Measurements from ENCODE around the gene SERPINA1. TPM values are rescaled to one million over a fixed set of nuclear protein-coding genes. Genes with fewer than 3 reads are reported as not detected.

SERPINA1 gene
- total and polyA plus RNA-seq, 2 donors (not counting 1 experiment from before 2014, with no cell fraction given), result 0.69 to 6.8 TPM

DNA sequence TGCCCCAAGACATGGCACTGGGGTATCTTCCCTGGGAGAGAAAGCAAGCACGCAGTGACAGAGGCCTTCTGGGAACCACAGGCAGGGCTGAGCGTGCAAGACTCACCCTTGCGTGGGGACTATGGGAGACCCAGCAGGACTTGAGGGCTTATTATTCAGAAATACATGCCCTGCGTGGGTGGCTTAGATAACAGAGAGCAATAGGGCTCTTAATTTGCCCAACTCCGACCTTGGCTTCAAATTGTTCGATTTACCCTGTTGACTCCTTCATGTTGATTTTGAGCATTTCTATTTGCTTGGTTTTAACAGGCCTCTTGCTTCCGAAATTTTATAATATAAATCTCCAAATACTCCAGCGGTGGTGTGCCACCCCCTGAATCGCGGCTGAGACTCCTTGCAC, 5.1 kb upstream of the SERPINA1 start:
- no peaks in the 10 kb centered on the region for H3K36me3 ChIP-seq (replicated peaks in 1 of 2; ENCODE audit: control extremely low read depth in 1 of 2, control insufficient read depth in 1 of 2, extremely low read depth in 1 of 2, insufficient read depth in 2 of 2, low read length in 1 of 2)
- peaks cover 0 to 3% (median 0%) of the 10 kb centered on the region in 4 experiments for H3K27me3 ChIP-seq (replicated peaks in 1 of 4; ENCODE audit: control extremely low read depth in 1 of 4, control insufficient read depth in 3 of 4, insufficient read depth in 4 of 4, low read length in 3 of 4)
- CTCF ChIA-PET, result no interaction called here
- no peaks in the 10 kb centered on the region for H3K79me2 ChIP-seq (ENCODE audit: control insufficient read depth, insufficient read depth, low read length)
- H3K9ac ChIP-seq (ENCODE audit: low read length), result no peak overlapping the region
- no peaks in the 10 kb centered on the region for H3K9me3 Mint-ChIP-seq (ENCODE audit: insufficient read depth)
- H3K27ac Mint-ChIP-seq, result no peak overlapping the region
- intact Hi-C loops (cut with micrococcal nuclease), result no loop called here
- TF ChIP-seq, protein P1, sequence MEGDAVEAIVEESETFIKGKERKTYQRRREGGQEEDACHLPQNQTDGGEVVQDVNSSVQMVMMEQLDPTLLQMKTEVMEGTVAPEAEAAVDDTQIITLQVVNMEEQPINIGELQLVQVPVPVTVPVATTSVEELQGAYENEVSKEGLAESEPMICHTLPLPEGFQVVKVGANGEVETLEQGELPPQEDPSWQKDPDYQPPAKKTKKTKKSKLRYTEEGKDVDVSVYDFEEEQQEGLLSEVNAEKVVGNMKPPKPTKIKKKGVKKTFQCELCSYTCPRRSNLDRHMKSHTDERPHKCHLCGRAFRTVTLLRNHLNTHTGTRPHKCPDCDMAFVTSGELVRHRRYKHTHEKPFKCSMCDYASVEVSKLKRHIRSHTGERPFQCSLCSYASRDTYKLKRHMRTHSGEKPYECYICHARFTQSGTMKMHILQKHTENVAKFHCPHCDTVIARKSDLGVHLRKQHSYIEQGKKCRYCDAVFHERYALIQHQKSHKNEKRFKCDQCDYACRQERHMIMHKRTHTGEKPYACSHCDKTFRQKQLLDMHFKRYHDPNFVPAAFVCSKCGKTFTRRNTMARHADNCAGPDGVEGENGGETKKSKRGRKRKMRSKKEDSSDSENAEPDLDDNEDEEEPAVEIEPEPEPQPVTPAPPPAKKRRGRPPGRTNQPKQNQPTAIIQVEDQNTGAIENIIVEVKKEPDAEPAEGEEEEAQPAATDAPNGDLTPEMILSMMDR (IDR thresholded peaks at IDR 0.05), result no peak
- no peak for TF ChIP-seq EZH2 (IDR thresholded peaks at IDR 0.05; ENCODE audit: borderline replicate concordance, insufficient read depth, low read depth, low read length, poor library complexity, severe bottlenecking)
- H2AFZ ChIP-seq (ENCODE audit: insufficient read depth, low read depth, low read length, poor library complexity, severe bottlenecking), result no peak overlapping the region
- ATAC-seq (ENCODE audit: low read depth) (no peak), DNase-seq (no peak)
- no peak overlapping the region for H3K4me3 ChIP-seq (ENCODE audit: control extremely low read depth in 1 of 5, extremely low read depth in 1 of 5, insufficient read depth in 1 of 5, low read depth in 2 of 5, low read length in 4 of 5)
- no peak overlapping the region for H3K4me2 ChIP-seq (replicated peaks; ENCODE audit: low read depth, low read length, poor library complexity, severe bottlenecking)
- POLR2A ChIA-PET, result no interaction called here
- no peaks in the 10 kb centered on the region for H3K4me1 ChIP-seq (ENCODE audit: control insufficient read depth in 2 of 2, insufficient read depth in 2 of 2, low read length in 2 of 2)
- H3K9me3 ChIP-seq (ENCODE audit: control extremely low read depth in 1 of 3, control insufficient read depth in 2 of 3, insufficient read depth in 1 of 3, low read length in 2 of 3), result peaks cover 0 to 12% (median 0%) of the 10 kb centered on the region in 3 donors
- H3K4me3 Mint-ChIP-seq, result no peak overlapping the region
- WGBS (ENCODE audit: insufficient coverage), result 100% methylated on average over 9 of the region's 10 CpGs
- no peaks in the 10 kb centered on the region for H3K4me1 Mint-ChIP-seq
- no peak overlapping the region for H3K27ac ChIP-seq (ENCODE audit: low read length in 2 of 2)
- peaks cover 7% of the 10 kb centered on the region for H3K27me3 Mint-ChIP-seq
- H4K20me1 ChIP-seq (ENCODE audit: control insufficient read depth, insufficient read depth, low read length, poor library complexity, severe bottlenecking), result no peaks in the 10 kb centered on the region

GRCh38 chr14:94392510-94392935, 4.1 kb upstream of the SERPINA1 start:
- TF ChIP-seq, protein P1 (IDR thresholded peaks at IDR 0.05), result no peak
- no peak for TF ChIP-seq EZH2 (IDR thresholded peaks at IDR 0.05; ENCODE audit: borderline replicate concordance, insufficient read depth, low read depth, low read length, poor library complexity, severe bottlenecking)
- H4K20me1 ChIP-seq (ENCODE audit: control insufficient read depth, insufficient read depth, low read length, poor library complexity, severe bottlenecking), result no peaks in the 10 kb centered on the region
- H2AFZ ChIP-seq (ENCODE audit: insufficient read depth, low read depth, low read length, poor library complexity, severe bottlenecking), result no peak overlapping the region
- Mint-ChIP-seq H3K9me3 (ENCODE audit: insufficient read depth) (no peaks in the 10 kb centered on the region), H3K27ac (no peak overlapping the region), H3K27me3 (no peaks in the 10 kb centered on the region), H3K4me3 (no peak overlapping the region), H3K4me1 (no peaks in the 10 kb centered on the region)
- no peak for ATAC-seq (ENCODE audit: low read depth)
- H3K36me3 ChIP-seq (replicated peaks in 1 of 2; ENCODE audit: control extremely low read depth in 1 of 2, control insufficient read depth in 1 of 2, extremely low read depth in 1 of 2, insufficient read depth in 2 of 2, low read length in 1 of 2), result no peaks in the 10 kb centered on the region
- no peaks in the 10 kb centered on the region for H3K79me2 ChIP-seq (ENCODE audit: control insufficient read depth, insufficient read depth, low read length)
- no peak overlapping the region for H3K4me2 ChIP-seq (replicated peaks; ENCODE audit: low read depth, low read length, poor library complexity, severe bottlenecking)
- intact Hi-C loops (cut with micrococcal nuclease), result no loop called here
- H3K4me3 ChIP-seq (ENCODE audit: control extremely low read depth in 1 of 5, extremely low read depth in 1 of 5, insufficient read depth in 1 of 5, low read depth in 2 of 5, low read length in 4 of 5), result no peak overlapping the region
- no peak overlapping the region for H3K9ac ChIP-seq (ENCODE audit: low read length)
- POLR2A ChIA-PET, result no interaction called here
- no peak overlapping the region for H3K27ac ChIP-seq (ENCODE audit: low read length in 2 of 2)
- peak; percentile 13 for DNase-seq
- no peaks in the 10 kb centered on the region for H3K4me1 ChIP-seq (ENCODE audit: control insufficient read depth in 2 of 2, insufficient read depth in 2 of 2, low read length in 2 of 2)
- peaks cover 0 to 3% (median 0%) of the 10 kb centered on the region in 4 experiments for H3K27me3 ChIP-seq (replicated peaks in 1 of 4; ENCODE audit: control extremely low read depth in 1 of 4, control insufficient read depth in 3 of 4, insufficient read depth in 4 of 4, low read length in 3 of 4)
- H3K9me3 ChIP-seq (ENCODE audit: control extremely low read depth in 1 of 3, control insufficient read depth in 2 of 3, insufficient read depth in 1 of 3, low read length in 2 of 3), result peaks cover 0 to 15% (median 0%) of the 10 kb centered on the region in 3 donors
- CTCF ChIA-PET, result no interaction called here
- WGBS (ENCODE audit: insufficient coverage), result 6% methylated on average over 5 of the region's 5 CpGs

Data from B cell (primary cell).